Neuron (in vitro differentiated cells): ENCODE results near the gene MEAK7.

Experiments
- H2AFZ ChIP-seq: one replicate; pipeline ENCODE4 v1.6.1; 2013; ENCODE audit warnings: low read depth, mild to moderate bottlenecking, inconsistent platforms, low read length, moderate library complexity
- H3K27me3 ChIP-seq: one replicate; pipeline ENCODE4 v1.6.1; 2013; ENCODE audit warnings: low read length; ENCODE audit not compliant: insufficient read depth
- H3K36me3 ChIP-seq: one replicate; pipeline ENCODE4 v1.6.1; 2013; ENCODE audit warnings: low read length; ENCODE audit not compliant: insufficient read depth
- H3K4me1 ChIP-seq: one replicate; pipeline ENCODE4 v1.6.1; 2013; ENCODE audit warnings: low read length; ENCODE audit not compliant: insufficient read depth
- H3K4me3 ChIP-seq: 2 replicates; pipeline ENCODE4 v1.5.1; 2013; ENCODE audit warnings: mild to moderate bottlenecking, low read length, moderate library complexity
- H3K9me3 ChIP-seq: one replicate; pipeline ENCODE4 v1.6.1; 2013; ENCODE audit warnings: low read length

MEAK7 gene

DNA sequence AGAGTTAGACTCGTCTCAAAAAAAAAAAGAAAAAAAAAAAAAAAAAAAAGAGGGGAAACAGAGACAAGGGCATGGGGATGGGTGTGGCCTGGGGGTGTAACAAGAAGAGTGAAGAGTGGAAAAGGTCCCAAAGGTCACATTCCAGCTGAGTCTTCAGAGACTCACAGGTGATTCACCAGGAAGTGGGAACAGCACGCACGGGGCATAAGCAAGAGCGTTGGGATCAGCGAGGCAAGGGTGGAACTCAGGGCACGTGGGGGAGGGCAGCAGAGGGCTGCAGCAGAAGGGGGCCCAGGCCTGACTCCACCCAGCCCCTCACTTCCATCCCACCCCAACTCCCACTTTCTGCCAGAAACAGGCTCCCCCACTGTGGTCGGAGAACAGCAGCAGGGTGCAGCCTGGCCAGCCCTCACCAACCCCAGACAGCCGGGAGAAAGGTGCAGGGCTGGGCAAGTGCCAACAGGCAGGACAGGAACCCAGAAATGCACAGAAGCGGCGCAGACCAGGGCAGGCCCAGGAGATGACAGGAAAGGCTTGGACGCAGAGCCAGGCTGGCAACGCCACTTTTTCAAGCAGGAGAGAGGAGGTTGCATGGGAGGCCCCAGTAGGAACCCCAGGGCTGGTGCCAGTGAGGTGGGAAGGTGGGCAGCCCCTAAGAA, 3.3 kb downstream of the MEAK7 start:
- no peaks in the 10 kb centered on the region for H3K27me3 ChIP-seq
- H2AFZ ChIP-seq: no peak overlapping the region
- peaks cover 16% of the 10 kb centered on the region for H3K4me1 ChIP-seq
- peaks cover 3% of the 10 kb centered on the region for H3K9me3 ChIP-seq
- peaks cover 23% of the 10 kb centered on the region for H3K36me3 ChIP-seq
- no peak overlapping the region for H3K4me3 ChIP-seq

DNA sequence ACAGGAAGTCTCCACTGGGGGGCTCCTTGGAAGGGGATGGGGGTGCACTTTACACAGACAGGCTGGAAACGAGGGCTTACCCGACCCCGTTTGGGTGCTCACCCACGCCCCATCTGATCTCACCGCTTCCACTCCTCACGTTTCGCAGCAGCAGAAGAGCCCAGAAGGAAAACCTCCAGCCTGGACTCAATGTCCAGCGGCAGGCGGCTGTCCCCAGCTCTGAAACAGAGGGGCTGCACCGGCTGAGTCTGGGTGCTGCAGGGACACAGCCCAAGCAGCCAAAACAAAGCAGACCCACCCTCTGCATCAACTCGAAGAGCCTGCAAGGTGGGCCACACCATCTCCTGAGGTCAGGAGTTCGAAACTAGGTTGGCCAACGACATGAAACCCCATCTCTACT, 3.9 kb downstream of the MEAK7 start:
- H3K27me3 ChIP-seq: no peaks in the 10 kb centered on the region
- H3K4me3 ChIP-seq: no peak overlapping the region
- peaks cover 5% of the 10 kb centered on the region for H3K9me3 ChIP-seq
- peaks cover 16% of the 10 kb centered on the region for H3K4me1 ChIP-seq
- no peak overlapping the region for H2AFZ ChIP-seq
- H3K36me3 ChIP-seq: peaks cover 27% of the 10 kb centered on the region

DNA sequence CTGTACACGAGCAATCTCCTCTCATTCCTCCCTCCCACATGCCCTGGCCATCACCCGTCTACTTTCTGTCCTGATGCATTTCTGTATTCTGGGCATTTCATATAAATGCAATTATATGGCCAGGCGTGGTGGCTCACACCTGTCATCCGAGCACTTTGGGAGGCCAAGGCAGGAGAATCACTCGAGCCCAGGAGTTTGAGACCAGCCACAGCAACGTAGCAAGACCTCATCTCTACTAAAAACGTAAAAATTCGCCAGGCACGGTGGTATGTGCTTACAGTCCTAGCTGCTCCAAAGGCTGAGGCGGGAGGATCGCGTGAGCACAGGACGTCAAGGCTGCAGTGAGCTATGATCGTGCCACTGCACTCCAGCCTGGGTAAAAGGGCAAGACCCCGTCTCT, 4.8 kb downstream of the MEAK7 start:
- no peak overlapping the region for H3K4me3 ChIP-seq
- peaks cover 12% of the 10 kb centered on the region for H3K9me3 ChIP-seq
- H3K4me1 ChIP-seq: peaks cover 8% of the 10 kb centered on the region
- H3K27me3 ChIP-seq: no peaks in the 10 kb centered on the region
- H3K36me3 ChIP-seq: peaks cover 33% of the 10 kb centered on the region
- no peak overlapping the region for H2AFZ ChIP-seq

DNA sequence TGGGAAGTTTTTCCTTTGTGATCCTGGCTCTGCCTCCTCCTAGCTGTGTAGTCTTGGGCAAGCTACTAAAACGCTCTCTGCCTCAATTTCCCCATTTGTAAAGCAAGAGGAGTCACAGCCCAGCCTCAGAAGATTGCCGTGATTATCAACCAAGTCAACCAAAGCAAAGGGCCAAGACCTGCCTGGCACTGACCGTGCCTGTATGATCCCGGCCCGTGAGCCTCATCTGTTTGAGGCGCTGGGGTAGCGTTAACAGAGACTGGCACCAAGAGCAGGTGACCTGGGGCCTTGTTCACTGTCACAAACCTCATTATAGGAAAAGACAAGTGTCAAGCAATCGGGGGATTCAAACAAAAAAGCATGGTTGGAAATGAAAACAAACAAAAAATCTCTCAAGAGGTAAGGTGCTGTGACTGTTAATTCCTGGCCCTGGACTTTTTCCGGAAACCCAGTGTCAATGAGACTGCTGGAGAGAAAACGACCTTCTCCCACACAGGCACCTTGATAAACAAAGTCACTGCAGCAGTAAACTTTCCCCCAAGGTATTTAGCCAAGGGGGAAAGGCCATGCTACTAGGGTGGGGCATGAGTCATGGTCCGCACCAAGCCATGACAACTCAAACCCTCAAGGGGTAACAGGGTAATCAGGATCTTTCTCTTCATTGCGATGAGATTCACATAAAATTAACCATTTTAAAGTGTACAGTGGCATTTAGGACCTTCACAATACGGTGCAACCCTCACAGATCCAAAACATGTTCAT, 5.4 kb downstream of the MEAK7 start:
- Histone ChIP-seq H3K4me3 (no peak overlapping the region), H3K27me3 (no peaks in the 10 kb centered on the region), H3K36me3 (peaks cover 38% of the 10 kb centered on the region), H3K9me3 (peaks cover 15% of the 10 kb centered on the region), H2AFZ (no peak overlapping the region), H3K4me1 (peaks cover 7% of the 10 kb centered on the region)

DNA sequence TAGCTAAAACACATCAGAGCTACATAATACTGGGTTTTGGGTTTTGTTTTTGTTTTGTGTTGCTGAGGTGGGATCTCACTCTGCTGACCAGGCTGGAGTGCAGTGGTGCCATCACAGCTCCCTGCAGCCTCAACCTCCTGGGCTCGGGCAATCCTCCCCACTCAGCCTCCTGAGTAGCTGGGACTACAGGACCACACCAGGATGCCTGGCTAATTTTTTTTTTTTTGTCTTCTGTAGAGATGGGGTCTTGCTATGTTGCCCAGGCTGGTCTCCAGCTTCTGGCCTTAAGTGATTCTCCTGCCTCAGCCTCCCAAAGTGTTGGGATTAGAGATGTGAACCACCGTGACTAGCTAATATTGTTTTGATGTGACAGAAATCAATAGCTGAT, 6.2 kb downstream of the MEAK7 start:
- no peak overlapping the region for H2AFZ ChIP-seq
- no peaks in the 10 kb centered on the region for H3K27me3 ChIP-seq
- peaks cover 45% of the 10 kb centered on the region for H3K36me3 ChIP-seq
- H3K9me3 ChIP-seq: peaks cover 19% of the 10 kb centered on the region
- H3K4me1 ChIP-seq: no peaks in the 10 kb centered on the region
- H3K4me3 ChIP-seq: no peak overlapping the region

DNA sequence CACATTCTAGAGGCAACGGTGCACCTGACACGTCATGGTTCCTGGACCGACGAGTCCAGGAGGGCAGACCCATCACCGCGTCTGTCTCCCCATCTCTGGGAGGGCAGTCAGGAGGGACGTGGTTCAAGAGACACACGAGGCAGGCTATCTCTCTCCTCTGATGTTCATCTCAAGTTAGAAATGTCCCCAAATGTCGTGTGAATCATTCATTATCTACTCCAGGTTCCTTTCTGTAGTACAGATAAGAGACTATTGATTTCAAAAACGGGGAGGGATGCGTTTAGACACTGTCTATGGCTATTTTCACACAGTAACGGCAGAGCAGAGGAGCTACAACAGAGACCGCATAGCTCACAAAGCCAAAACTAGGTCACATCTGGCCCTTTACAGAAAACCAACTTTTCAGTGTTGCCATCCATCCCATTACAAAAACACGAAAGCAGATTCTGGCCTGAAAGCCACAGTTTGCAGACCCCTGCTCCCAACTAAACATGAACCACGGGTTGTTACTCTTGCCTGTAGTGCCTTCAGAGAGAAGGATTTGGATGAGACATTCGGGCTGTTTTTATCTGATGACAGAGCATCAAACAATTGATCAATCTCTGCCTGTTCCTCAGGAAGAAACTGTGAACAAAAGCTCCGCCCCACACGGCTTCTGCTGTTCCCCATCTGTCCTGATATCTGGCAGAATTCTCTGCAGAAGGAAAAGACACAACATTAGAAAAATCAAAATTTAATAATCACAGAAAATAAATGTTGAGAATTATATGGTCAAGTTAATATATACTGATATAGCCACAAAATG, 6.8 kb downstream of the MEAK7 start:
- H3K27me3 ChIP-seq: no peaks in the 10 kb centered on the region
- peaks cover 25% of the 10 kb centered on the region for H3K9me3 ChIP-seq
- H2AFZ ChIP-seq: no peak overlapping the region
- no peaks in the 10 kb centered on the region for H3K4me1 ChIP-seq
- H3K36me3 ChIP-seq: peaks cover 51% of the 10 kb centered on the region
- no peak overlapping the region for H3K4me3 ChIP-seq

DNA sequence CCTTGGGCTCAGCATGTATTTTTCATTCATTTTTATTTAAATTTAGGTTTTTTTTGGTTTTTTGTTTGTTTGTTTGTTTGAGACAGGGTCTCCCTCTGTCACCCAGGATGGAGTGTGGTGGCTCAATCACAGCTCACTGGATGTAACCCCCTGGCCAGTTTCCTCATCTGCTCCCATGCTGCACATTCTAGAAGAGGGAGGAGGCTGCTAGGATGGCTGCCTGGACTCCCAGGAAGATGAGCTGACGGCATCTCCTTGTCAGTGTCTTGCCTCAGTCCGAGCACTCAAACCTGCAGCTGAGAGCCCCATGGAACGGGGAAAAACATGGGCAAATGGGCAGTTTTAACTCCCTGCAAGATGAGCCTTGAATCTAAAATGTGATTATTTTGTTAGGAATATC, 7.5 kb downstream of the MEAK7 start:
- Histone ChIP-seq H3K27me3 (no peaks in the 10 kb centered on the region), H3K36me3 (peaks cover 54% of the 10 kb centered on the region), H3K4me3 (no peak overlapping the region), H2AFZ (no peak overlapping the region), H3K9me3 (peaks cover 27% of the 10 kb centered on the region), H3K4me1 (no peaks in the 10 kb centered on the region)

DNA sequence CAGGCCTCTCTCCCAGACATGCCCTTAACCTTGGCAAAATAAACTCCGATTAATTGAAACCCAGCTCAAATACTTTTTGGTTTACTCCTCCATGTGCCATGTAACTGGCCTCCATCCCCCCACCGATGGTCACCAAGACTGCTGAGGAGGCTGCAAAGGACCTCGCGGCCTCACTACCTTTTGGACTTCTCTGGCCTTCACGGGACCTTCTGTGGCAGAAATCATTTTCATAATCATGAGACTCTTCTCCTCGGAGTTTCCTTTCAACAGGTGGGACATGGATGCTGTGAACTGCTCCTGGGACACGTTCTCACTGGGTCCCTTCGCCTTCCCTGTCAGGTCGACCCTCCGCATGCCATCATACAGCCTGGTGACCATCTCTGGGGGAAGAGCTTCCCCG, 9.0 kb downstream of the MEAK7 start:
- no peaks in the 10 kb centered on the region for H3K4me1 ChIP-seq
- H3K4me3 ChIP-seq: no peak overlapping the region
- H3K9me3 ChIP-seq: peaks cover 27% of the 10 kb centered on the region
- H3K36me3 ChIP-seq: peaks cover 59% of the 10 kb centered on the region
- no peaks in the 10 kb centered on the region for H3K27me3 ChIP-seq
- H2AFZ ChIP-seq: no peak overlapping the region

DNA sequence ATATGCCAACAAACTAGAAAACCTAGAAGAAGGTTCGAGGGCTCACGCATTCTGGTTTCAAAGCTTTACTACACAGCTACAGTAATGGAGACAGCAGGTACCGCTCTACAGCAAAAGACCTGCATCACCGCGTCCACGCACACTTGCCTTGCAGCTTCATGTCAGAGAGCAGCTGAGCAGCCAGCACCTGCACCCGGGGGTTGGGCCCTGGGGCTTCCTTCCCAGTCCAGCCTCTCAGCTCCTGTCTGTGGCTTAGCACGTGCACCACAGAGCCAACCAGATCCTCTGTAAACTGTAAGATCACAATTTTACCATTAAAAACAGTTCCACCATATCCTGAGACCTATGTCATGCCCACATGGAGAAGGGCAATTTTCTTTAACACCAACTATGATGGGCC, 15.3 kb downstream of the MEAK7 start:
- peaks cover 12% of the 10 kb centered on the region for H3K9me3 ChIP-seq
- H3K36me3 ChIP-seq: peaks cover 52% of the 10 kb centered on the region
- H2AFZ ChIP-seq: no peak overlapping the region
- no peak overlapping the region for H3K4me3 ChIP-seq
- no peaks in the 10 kb centered on the region for H3K27me3 ChIP-seq
- peaks cover 4% of the 10 kb centered on the region for H3K4me1 ChIP-seq

DNA sequence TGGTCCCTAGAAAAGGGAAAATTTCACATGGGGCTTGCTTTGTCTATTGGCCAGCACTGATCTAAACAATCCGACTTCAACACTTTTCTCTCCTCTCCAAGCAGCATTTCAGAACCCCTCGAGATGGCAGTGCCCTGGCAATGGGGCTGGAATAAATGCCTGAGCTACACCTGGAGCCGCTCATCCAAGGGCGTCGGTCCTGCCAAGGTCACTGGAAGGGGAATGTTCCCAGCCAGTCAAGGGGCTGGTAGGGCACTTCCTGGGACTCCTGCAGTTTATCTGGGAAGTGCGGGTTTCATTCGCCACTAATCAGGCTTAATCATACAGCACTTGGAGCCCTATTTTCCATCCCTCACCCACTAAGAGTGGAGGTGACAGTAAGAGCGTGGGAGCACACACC, 17.1 kb downstream of the MEAK7 start:
- peaks cover 4% of the 10 kb centered on the region for H3K4me1 ChIP-seq
- H3K9me3 ChIP-seq: no peaks in the 10 kb centered on the region
- H3K27me3 ChIP-seq: no peaks in the 10 kb centered on the region
- H3K4me3 ChIP-seq: no peak overlapping the region
- H3K36me3 ChIP-seq: peaks cover 50% of the 10 kb centered on the region
- H2AFZ ChIP-seq: no peak overlapping the region

DNA sequence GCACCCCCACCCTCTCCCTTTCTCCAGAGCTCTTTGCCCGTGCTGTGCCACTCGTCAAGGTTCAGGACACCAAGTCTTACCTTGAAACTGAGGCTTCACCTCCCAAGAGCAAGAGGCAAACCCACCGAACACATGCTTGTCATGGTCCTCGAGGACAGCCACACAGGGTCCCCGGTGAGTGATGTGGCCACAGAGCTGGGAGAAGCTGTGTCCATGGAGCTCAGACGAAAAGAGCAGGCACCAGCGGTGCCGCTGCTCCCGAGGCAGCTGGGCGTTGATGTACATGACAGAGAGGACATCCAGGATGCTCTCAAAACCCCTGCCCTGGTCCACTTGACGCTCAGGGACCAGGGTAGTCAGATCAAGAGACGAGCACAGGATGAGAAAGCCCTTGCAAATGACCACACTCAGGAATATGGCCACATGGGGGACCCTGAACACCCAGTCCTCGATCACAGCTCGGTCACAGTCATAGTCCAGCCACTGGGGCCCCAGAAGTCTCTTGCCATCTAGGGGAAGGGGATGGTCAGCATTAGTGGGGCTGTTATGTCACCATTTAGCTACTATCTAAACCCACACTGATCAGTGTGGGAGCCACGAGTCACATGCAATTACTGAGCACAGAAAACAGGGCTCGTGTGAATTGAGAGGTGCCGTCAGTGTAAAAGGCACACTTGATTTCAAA, 17.8 kb downstream of the MEAK7 start:
- no peak overlapping the region for H2AFZ ChIP-seq
- no peak overlapping the region for H3K4me3 ChIP-seq
- peaks cover 4% of the 10 kb centered on the region for H3K4me1 ChIP-seq
- no peaks in the 10 kb centered on the region for H3K9me3 ChIP-seq
- H3K27me3 ChIP-seq: no peaks in the 10 kb centered on the region
- peaks cover 50% of the 10 kb centered on the region for H3K36me3 ChIP-seq

DNA sequence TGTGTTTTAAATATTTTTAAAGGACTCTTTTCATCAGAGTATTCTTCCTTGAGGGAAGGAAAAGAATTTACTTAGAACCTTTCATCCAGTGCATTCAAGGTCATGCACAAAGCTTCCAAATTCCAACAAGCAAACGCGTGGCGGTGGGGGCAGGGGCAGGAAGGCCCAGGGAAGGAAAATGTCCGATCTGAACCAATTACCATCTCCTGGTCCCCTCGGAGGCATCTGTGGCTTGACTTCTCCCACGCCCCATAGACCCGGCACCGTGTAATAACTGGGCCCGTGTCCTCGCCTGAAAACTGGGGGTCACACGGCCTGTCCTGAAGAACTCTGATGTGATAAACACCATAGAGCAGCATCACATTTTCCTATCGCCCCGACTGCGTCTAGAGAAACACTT, 18.3 kb downstream of the MEAK7 start:
- Histone ChIP-seq H3K4me1 (peaks cover 4% of the 10 kb centered on the region), H3K9me3 (no peaks in the 10 kb centered on the region), H3K4me3 (no peak overlapping the region), H3K27me3 (no peaks in the 10 kb centered on the region), H3K36me3 (peaks cover 50% of the 10 kb centered on the region), H2AFZ (no peak overlapping the region)
